GM21786 (cell line): ENCODE measurements around the gene SH2D4B.
A peak's percentile ranks its signal among the peaks of the same experiment; 100 is the strongest.

ENCODE experiments used
- ATAC-seq: cut with Tn5 transposase; IDR thresholded peaks from one replicate; pipeline ENCODE4 v1.9.1; 2021; ENCODE audit not compliant: unreplicated experiment

The SH2D4B gene

GRCh38 chr10:80674809-80675208 lies 137.1 kb downstream of the SH2D4B start:
- no peak for ATAC-seq

GRCh38 chr10:80681142-80681541 lies 143.4 kb downstream of the SH2D4B start:
- no peak for ATAC-seq

GRCh38 chr10:80684259-80684658 lies 146.6 kb downstream of the SH2D4B start:
- peak; percentile 64 for ATAC-seq

DNA sequence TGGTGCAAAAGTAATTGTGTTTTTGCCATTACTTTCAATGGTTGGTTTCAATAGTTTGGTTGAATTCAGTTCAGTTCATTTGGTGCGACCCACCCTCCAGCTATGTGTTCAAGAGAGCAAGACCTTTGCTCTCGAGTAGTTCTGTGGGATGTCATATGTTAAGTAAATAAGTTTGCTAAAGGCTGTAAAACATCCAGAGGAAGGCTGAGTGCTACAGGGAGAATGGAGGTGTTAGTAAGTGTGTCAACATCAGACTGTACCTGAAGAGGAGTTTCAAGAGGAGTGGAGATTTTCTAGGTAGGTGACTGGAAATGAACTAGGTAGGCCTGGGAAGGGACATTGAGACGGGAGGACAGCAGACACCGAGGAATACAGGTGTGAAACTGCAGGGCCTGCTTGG lies 147.7 kb downstream of the SH2D4B start:
- no peak for ATAC-seq

DNA sequence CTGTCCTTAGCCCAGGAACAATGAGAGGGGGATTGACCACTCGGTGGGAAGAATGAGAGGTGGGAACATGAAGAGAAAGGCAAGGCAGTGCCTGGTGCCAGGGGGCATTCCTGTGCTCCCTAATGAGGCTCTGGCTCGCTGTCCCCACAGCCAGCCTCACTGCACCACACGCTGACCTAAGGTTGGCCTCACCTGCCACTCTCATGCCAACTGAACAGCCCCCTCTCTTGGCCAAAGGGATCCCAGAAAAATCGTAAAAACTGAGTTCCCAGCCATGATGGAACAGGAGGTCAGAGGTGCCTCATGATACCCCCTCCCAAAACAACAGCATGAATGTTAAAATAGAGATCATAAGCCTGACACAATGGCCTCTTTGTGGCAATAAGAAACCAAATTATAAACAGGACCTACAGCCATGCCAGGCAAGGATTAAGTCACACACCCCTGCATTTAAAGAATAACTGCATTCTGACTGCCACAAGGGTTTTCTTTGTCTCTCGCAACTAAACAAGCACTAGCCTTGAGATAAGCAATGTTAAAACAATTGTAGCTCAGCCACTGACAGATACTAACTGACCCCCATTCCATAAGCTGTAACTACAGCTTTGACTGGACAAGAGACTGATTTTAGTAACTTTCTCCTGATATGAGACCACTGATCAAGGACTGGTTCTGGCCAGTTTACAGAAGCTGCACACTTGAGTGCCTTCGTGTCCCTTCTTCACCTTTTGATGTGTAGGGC lies 149.2 kb downstream of the SH2D4B start:
- ATAC-seq, result no peak

- no peak for ATAC-seq
These were observed 149.7 kb downstream of the SH2D4B start for GRCh38 chr10:80687476-80687789.

DNA sequence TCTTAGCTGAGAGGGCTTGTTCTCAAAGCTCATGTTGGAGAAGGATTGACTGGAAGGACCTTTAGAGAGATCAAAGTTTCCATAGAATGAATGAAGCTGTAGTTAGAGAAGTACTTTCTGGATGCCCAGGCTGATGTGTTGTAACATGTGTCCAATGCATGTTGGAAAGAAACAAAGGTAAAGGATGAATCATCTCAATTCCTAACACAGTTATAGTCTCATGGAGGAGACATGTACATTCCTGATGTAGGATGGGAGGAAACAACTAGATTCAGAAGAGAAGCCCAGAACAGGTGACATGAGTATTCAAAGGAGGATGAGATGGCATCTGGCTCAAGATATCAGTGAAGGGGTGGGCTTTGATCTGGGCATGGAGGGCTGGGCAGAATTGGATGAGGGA lies 152.7 kb downstream of the SH2D4B start:
- no peak for ATAC-seq

GRCh38 chr10:80691441-80691840 lies 153.7 kb downstream of the SH2D4B start:
- no peak for ATAC-seq

DNA sequence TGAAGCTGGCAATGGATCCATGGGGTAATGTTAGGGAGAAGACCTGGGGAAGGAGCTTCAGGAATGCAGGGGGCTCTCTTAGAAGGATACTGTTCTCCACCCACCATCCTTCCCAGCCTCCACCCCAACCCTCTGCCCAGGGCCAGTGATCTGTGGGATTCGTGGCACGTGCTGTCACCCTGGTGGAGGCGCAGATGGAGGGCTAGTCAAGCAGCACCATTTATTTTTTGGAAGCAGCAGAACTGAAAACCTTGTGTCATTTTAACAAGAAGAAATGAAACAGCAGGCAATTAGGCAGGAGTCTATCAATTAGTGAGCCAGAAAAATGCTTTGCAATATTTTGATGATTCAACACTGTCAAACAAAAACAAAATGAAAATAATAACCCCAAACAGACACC lies 155.9 kb downstream of the SH2D4B start:
- no peak for ATAC-seq

- ATAC-seq, result no peak
These were observed 157.2 kb downstream of the SH2D4B start for GRCh38 chr10:80694930-80695329.
